ENCODE measurements around the gene BTNL2.
A peak's percentile ranks its signal among the peaks of the same experiment; 100 is the strongest.

BTNL2 gene

DNA sequence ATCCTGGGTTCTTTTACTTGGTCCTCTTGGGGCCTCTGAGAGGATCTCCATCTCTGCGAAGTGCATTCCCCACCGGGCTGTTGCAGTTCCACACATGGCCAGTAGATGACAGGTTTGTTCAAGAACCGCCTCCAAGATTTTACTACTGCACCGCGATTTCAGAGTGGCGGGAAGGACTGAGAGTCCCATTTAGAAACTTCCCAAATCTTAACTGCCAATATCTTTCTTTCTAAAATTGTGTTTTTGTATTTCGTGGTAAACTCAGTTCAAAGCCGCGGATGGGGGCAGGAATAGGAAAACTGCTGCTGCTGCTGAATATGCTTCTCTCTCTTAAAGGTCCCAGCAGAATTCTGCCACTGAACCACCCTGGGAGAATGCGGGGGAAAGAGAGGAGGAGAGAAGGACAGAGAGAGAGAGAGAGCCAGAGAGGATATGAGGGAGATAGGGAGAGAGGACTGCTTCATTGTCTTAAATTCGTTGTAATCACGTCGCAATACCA is 8.6 kb upstream of the BTNL2 start:
- DNase-seq (ENCODE audit: low read depth), result peak; percentile 31

GRCh38 chr6:32413427-32414047 is 6.6 kb upstream of the BTNL2 start:
- DNase-seq (ENCODE audit: low read depth), result peak; percentile 54

GRCh38 chr6:32411566-32412327 is 4.8 kb upstream of the BTNL2 start:
- DNase-seq (ENCODE audit: low read depth), result no peak

- DNase-seq (ENCODE audit: low read depth), result no peak
These were observed 3.9 kb upstream of the BTNL2 start for GRCh38 chr6:32410906-32411305.

DNA sequence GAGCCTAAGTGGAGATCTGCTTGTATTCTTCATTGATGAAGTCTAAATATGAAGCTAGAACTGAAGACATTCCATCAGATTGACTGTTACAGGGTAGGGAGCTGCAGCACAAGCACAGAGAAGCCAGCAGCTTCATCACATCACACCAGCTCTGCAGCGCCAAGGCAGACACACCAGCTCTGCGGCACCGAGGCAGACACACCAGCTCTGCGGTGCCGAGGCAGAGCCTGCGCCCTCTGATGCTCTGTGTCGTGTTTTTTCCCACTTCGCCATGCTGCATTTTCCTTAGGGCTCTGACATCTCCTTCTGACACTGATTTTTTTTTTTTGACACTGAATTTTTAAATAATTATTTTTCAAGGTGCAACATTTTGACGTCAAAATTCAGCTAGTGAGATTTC is 784 bp downstream of the BTNL2 start:
- no peak for DNase-seq (ENCODE audit: low read depth)

GRCh38 chr6:32405656-32406055 is 1.3 kb downstream of the BTNL2 start:
- DNase-seq (ENCODE audit: low read depth), result no peak

DNA sequence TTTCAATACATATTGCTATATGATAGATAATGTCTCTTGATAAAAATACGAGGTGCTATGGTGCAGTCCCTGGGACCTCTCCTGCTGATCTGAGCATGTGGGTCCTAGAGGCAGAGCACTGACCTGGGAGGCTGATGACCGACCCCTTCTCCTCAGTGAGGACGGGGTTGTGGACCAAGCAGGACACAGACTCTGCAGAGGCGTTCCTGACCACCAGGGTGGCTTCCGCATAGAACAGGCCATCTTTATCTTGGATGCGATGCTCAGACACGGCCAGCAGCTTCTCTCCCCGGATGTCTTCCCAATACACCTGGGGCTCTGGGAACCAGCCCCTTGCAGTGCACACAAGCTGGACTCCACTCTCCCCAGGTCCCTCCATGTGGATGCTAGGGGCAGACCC is 4.2 kb downstream of the BTNL2 start:
- no peak for DNase-seq (ENCODE audit: low read depth)

GRCh38 chr6:32401284-32401963 is 5.6 kb downstream of the BTNL2 start:
- DNase-seq (ENCODE audit: low read depth), result no peak

DNA sequence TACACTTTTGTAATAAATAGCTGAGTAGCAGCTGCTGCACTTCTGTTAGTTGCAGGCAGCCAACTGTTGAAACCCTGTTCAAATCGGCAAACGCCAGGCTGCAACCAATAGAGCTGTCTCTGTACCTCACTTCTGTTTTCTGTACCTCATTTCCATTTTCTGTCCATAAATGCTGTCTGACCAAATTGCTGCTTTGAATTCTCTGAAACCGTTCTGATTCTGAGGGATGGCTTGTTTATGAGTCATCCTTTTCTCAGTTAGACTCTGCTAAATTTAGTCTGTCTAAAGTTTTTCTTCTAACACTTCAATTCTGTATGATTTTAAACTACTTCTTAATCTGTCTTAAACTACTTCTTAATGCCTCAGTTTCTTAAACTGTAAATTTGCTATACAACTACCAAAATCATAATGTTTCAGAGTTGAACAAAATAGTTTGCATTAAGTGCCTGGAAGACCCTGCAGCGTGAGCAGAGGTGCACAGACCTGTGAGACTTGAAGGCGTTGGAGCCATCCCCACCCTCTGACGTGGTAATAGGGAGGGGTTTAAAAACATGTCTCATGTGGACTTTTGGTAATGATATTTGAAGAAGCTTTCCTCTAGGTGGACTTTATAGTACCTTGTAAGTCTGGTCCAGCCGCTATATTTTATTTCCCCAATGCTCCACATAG is 9.6 kb downstream of the BTNL2 start:
- DNase-seq (ENCODE audit: low read depth), result no peak

GRCh38 chr6:32396028-32396427 is 11.0 kb downstream of the BTNL2 start:
- DNase-seq (ENCODE audit: low read depth), result no peak

DNA sequence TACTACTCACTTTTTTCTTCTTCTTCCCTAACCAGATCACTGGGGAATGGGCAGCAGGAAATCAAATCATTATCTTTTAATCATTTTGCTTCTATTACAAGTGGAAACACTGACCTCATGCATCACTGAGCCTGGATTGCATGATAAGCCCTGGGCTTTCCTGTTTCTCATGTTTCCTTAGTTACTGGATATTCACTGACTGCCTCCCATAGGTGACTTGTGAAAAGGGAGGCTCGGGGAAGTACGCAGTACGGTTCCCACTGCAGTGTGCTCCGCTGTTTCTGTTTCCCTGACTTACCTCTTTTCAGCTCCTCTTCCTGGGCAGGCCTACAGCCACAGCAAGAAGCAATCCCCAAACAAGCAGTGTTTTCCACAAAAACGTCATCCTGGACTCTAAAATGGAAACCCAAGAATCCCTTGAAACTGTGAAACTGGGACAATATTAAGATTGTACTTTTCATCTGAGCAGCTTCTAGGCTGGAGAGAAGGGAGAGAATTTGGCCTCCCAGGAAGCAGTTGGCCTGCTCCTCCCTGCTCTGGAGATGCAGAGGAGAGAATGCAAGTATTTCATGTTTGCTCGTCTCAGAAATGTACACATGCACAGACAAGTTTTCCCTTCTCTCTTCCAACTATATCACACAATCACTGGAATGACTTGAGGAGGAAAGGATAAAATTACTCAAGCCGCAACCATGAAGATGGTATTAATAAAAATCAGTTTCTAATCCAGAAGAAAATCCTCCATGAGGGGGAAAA is 13.1 kb downstream of the BTNL2 start:
- DNase-seq (ENCODE audit: low read depth), result no peak

GRCh38 chr6:32391505-32391904 is 15.5 kb downstream of the BTNL2 start:
- DNase-seq (ENCODE audit: low read depth), result no peak

GRCh38 chr6:32387589-32388340 is 19.2 kb downstream of the BTNL2 start:
- no peak for DNase-seq (ENCODE audit: low read depth)

DNA sequence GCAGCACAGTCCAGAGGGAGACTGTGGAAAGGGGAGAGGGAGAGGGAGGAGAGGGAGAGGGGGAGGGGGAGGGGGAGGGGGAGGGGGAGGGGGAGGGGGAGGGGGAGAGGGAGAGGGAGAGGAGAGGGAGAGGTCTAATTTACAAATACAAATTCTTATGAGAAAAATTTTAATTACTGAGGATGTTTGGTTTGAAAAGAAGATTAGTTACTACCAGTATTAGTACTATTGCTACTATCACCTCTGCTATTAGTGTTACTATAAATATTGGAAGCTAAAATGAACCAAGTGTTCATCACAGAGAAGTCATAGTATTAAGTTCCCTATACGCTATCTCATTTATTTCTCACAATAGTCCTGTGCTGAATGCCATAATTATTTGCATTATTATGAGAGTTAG is 20.9 kb downstream of the BTNL2 start:
- no peak for DNase-seq (ENCODE audit: low read depth)

DNA sequence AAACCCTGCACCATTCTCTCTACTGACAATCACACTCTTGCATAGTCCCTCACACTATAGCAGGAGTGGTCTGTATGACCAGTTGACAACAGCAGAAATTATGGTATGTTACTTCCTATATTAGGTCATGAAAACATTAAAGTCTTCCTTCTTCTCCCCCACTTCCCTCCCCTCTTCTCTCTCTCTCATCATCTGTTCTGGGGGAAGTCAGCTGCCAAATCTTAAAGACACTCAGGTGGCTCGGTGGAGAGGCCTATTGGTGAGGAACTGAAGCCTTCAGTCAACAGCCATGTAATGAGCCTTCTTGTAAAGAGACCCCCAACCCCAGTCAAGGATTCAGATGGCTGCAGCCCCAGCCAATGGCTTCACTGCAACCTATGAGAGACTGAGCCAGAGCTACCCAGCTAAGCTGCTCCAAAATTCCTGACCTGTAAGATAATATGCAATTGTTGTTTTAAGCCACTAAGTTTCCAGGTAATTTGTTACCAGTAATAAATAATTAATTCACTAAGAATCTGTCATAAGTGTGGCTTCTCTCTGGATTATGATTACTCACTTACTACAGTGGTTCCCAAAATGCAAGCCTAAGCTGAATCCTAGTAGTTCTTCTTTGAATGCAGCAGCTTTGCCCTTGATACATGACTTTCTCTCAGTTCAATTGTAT is 24.1 kb downstream of the BTNL2 start:
- DNase-seq (ENCODE audit: low read depth), result no peak

GRCh38 chr6:32379545-32379944 is 27.4 kb downstream of the BTNL2 start:
- DNase-seq (ENCODE audit: low read depth), result no peak

- no peak for DNase-seq (ENCODE audit: low read depth)
These were observed 31.0 kb downstream of the BTNL2 start for GRCh38 chr6:32375739-32376529.

DNA sequence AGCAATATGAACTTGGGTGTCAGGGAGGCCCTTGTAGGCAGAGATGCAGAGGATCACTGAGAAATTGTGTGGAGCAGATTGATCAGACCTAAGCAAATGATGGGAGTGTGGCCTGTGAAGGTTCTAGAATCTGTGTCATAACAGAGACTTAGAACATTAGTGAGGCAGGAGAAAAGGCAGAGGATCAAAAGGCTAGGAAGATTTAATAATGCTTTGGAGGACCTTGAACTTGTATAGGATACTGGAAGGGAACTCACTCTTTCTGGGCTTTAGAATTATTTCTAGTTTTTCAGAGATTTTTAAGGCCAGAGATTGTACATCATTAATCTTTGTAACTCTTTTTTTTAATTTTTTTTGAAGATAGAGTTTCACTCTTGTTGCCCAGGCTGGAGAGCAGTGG is 35.2 kb downstream of the BTNL2 start, which contains the start of gene TSBP1:
TSBP1 (minus strand) TSS at position 101 of the 400 bp plus-strand sequence. CDS start 197 bp downstream, outside the sequence.
- DNase-seq (ENCODE audit: low read depth), result no peak

DNA sequence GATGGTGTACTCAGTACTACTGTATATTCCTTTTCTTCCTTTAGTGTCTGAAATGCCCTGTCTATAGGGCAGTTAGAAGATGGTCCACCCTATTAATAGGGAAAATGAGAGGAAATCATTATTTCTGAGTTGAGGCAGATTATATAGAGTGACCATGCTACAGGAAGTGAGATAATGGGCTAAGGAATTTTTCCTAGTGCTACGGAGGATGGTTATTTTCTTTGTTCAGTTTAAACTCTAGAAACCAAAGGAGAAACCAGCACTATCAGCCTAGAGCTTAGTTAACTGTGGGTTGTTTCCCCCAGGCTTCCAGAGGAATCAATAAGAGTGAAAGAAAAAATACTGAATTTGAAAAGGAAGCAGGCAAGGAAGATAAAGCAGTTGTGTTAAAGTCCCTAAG is 35.8 kb downstream of the BTNL2 start:
- no peak for DNase-seq (ENCODE audit: low read depth)

- DNase-seq (ENCODE audit: low read depth), result no peak
These were observed 36.5 kb downstream of the BTNL2 start for GRCh38 chr6:32370505-32370904.

Measured in CMK (cell line).